ENCODE results near the gene GFER.
A peak's percentile ranks its signal among the peaks of the same experiment; 100 is the strongest.

DNA sequence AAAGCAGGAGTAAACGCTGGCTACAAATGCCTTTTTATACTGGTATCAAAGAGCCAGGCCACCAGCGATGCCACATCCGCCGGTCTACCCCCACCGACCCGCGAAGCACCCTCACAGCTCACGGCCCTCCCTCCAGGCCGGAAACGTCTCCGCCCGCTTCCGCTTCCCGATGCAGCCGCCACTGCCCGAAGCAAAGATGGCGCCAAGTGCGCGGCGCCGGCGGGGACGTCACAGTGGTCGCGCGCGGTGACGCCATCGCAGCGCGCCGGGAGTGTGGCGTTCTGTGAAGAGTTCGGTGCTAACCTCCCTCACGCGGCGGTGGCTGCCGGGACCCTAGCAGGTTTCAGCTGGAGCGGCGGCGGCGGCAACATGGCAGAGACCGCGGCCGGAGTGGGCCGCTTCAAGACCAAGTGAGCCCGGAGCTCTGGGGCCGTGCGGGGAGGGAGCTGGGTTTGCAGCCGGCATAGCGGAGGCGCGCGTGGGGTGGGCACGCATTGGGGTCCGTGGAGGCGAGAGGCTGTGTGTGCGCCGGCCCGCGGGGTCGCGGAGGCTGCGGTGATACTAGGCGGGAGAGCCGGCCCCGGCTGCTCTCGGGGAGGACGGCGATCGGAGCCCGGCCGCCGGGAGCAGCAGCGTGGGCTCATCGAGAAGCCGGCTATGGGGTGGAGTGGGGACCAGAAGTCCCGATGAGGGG is 12.1 kb upstream of the GFER start, which contains the start of gene TBL3:
- TF ChIP-seq, protein P1, sequence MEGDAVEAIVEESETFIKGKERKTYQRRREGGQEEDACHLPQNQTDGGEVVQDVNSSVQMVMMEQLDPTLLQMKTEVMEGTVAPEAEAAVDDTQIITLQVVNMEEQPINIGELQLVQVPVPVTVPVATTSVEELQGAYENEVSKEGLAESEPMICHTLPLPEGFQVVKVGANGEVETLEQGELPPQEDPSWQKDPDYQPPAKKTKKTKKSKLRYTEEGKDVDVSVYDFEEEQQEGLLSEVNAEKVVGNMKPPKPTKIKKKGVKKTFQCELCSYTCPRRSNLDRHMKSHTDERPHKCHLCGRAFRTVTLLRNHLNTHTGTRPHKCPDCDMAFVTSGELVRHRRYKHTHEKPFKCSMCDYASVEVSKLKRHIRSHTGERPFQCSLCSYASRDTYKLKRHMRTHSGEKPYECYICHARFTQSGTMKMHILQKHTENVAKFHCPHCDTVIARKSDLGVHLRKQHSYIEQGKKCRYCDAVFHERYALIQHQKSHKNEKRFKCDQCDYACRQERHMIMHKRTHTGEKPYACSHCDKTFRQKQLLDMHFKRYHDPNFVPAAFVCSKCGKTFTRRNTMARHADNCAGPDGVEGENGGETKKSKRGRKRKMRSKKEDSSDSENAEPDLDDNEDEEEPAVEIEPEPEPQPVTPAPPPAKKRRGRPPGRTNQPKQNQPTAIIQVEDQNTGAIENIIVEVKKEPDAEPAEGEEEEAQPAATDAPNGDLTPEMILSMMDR (IDR thresholded peaks at IDR 0.05) = peak in 2 of 5 experiments; percentile 49 to 73
- TF ChIP-seq POLR2A (IDR thresholded peaks at IDR 0.05) (peak; percentile 93 to 97), EP300 (IDR thresholded peaks at IDR 0.05) (peak; percentile 92 to 100)

Measured in tibial nerve (tissue), 4 donors.